SK-N-SH (cell line): ENCODE measurements around the gene SECTM1.

Experiments used
- CTCF ChIP-seq: fragments of 200-600 bp; sonication (generic); IDR thresholded peaks from 2 replicates; pipeline ENCODE4 v1.6.1; 2017; ENCODE audit warnings: antibody characterized with exemption, mild to moderate bottlenecking, moderate library complexity
- ELF1 ChIP-seq: IDR thresholded peaks from 2 replicates; pipeline ENCODE4 v1.4.0; 2012
- GABPA ChIP-seq: IDR thresholded peaks from 2 replicates; pipeline ENCODE4 v1.4.0; 2012; ENCODE audit warnings: low read depth, mild to moderate bottlenecking
- NRF1 ChIP-seq: IDR thresholded peaks from 2 replicates; pipeline ENCODE4 v1.6.1; 2012; ENCODE audit warnings: low read depth, mild to moderate bottlenecking, low read length
- PBX3 ChIP-seq: IDR thresholded peaks from 2 replicates; pipeline ENCODE4; 2012
- POLR2AphosphoS5 ChIP-seq: IDR thresholded peaks from 2 replicates; pipeline ENCODE4 v1.6.1; 2012; ENCODE audit warnings: low read depth, low read length
- RCOR1 ChIP-seq: fragments of 150-350 bp; IDR thresholded peaks from 2 replicates; pipeline ENCODE4 v1.6.1; 2017; ENCODE audit warnings: antibody characterized with exemption, low read length
- SIN3A ChIP-seq: IDR thresholded peaks from 2 replicates; pipeline ENCODE4 v1.6.1; 2012; ENCODE audit warnings: low read depth, mild to moderate bottlenecking, low read length, moderate library complexity, borderline replicate concordance
- TAF1 ChIP-seq: IDR thresholded peaks from 2 replicates; pipeline ENCODE4 v1.6.1; 2012; ENCODE audit warnings: low read depth, mild to moderate bottlenecking, low read length, moderate library complexity, borderline replicate concordance
- TCF12 ChIP-seq: IDR thresholded peaks from 2 replicates; pipeline ENCODE4 v1.4.0; 2012
- USF2 ChIP-seq: fragments of 150-350 bp; IDR thresholded peaks from 2 replicates; pipeline ENCODE4 v1.6.1; 2017; ENCODE audit warnings: antibody characterized with exemption, low read length, low read depth, borderline replicate concordance
- YY1 ChIP-seq: IDR thresholded peaks from 2 replicates; pipeline ENCODE4 v1.4.0; 2012; ENCODE audit warnings: low read depth, mild to moderate bottlenecking
- TF ChIP-seq, protein P1 (sequence below): IDR thresholded peaks from 2 replicates; pipeline ENCODE4 v1.4.0; 2012; ENCODE audit warnings: low read depth, borderline replicate concordance
- TF ChIP-seq, protein P2 (sequence below): IDR thresholded peaks from 2 replicates; pipeline ENCODE4 v1.6.1; 2012; ENCODE audit warnings: mild to moderate bottlenecking, low read depth, low read length, moderate library complexity

DNA sequence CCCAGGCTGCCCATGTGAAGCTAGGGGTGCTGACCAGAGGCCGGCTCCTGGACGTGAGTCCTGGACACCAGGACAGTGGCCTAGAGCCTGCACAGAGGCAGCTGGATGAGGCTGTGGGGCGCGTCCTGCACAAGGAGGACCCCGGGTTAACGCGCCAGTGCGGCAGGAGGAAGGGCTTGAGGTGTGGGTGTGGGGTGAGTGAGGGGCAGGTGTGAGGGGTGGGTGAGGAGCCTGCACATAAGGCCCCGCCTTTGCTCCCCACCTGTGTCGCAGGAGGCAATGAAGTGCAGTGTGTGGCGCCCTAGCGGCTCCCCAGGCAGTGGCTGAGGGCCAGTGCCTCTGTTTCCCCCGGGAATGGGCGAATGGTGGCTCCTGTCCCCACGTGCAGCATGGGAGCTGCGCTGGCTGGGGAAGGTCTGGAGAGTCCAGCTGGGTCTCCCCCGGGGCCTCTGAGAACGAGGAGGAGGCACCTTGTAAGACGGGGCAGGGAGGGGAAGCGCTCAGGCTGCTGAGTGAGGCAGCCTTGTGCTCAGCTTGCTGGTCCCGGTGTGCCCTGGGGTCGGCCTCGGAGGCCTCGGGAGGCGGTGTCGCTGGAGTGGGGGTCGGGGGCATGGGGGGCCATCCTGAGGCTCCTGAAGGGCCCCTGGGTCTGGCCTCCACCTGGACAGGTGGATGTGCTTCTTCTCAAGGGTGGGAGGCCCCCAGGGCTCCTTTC lies 19.4 kb downstream of the SECTM1 start:
- no peak for TF ChIP-seq CTCF
- TF ChIP-seq USF2: no peak
- TF ChIP-seq ELF1: no peak
- no peak for TF ChIP-seq TAF1
- no peak for TF ChIP-seq GABPA
- TF ChIP-seq, protein P1, sequence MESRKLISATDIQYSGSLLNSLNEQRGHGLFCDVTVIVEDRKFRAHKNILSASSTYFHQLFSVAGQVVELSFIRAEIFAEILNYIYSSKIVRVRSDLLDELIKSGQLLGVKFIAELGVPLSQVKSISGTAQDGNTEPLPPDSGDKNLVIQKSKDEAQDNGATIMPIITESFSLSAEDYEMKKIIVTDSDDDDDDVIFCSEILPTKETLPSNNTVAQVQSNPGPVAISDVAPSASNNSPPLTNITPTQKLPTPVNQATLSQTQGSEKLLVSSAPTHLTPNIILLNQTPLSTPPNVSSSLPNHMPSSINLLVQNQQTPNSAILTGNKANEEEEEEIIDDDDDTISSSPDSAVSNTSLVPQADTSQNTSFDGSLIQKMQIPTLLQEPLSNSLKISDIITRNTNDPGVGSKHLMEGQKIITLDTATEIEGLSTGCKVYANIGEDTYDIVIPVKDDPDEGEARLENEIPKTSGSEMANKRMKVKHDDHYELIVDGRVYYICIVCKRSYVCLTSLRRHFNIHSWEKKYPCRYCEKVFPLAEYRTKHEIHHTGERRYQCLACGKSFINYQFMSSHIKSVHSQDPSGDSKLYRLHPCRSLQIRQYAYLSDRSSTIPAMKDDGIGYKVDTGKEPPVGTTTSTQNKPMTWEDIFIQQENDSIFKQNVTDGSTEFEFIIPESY: no peak
- no peak for TF ChIP-seq PBX3
- no peak for TF ChIP-seq YY1
- no peak for TF ChIP-seq POLR2AphosphoS5
- no peak for TF ChIP-seq RCOR1
- TF ChIP-seq TCF12: no peak
- TF ChIP-seq, protein P2, sequence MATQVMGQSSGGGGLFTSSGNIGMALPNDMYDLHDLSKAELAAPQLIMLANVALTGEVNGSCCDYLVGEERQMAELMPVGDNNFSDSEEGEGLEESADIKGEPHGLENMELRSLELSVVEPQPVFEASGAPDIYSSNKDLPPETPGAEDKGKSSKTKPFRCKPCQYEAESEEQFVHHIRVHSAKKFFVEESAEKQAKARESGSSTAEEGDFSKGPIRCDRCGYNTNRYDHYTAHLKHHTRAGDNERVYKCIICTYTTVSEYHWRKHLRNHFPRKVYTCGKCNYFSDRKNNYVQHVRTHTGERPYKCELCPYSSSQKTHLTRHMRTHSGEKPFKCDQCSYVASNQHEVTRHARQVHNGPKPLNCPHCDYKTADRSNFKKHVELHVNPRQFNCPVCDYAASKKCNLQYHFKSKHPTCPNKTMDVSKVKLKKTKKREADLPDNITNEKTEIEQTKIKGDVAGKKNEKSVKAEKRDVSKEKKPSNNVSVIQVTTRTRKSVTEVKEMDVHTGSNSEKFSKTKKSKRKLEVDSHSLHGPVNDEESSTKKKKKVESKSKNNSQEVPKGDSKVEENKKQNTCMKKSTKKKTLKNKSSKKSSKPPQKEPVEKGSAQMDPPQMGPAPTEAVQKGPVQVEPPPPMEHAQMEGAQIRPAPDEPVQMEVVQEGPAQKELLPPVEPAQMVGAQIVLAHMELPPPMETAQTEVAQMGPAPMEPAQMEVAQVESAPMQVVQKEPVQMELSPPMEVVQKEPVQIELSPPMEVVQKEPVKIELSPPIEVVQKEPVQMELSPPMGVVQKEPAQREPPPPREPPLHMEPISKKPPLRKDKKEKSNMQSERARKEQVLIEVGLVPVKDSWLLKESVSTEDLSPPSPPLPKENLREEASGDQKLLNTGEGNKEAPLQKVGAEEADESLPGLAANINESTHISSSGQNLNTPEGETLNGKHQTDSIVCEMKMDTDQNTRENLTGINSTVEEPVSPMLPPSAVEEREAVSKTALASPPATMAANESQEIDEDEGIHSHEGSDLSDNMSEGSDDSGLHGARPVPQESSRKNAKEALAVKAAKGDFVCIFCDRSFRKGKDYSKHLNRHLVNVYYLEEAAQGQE: no peak
- no peak for TF ChIP-seq NRF1
- TF ChIP-seq SIN3A: no peak
